ENCODE results near the gene MTSS2. TPM values are rescaled to one million over a fixed set of nuclear protein-coding genes. Genes with fewer than 3 reads are reported as not detected.

The MTSS2 gene
- total and polyA plus RNA-seq, 12 donors, result 11.6 to 145 (median 73.9) TPM

- no peak for DNase-seq
- Histone ChIP-seq H3K36me3 (replicated peaks in 1 of 2) (no peaks in the 10 kb centered on the region), H3K9me3 (replicated peaks in 1 of 3) (no peaks in the 10 kb centered on the region), H3K27ac (no peak overlapping the region), H3K27me3 (no peaks in the 10 kb centered on the region), H3K4me3 (no peak overlapping the region), H3K4me1 (replicated peaks in 1 of 2) (peaks cover 0 to 22% of the 10 kb centered on the region in 2 donors)
- WGBS, 4 donors, result 77 to 86% (median 78%) methylated on average over 4 of the region's 4 CpGs
- TF ChIP-seq POLR2A (IDR thresholded peaks at IDR 0.05) (no peak), CTCF (IDR thresholded peaks at IDR 0.05) (no peak)
- intact Hi-C loops (cut with DNase I), result loop anchor here (5.0 to 10.0 kb wide), 3 partner anchors 115 to 283 kb away; no protein-coding TSS in a partner anchor
These were observed 35.6 kb downstream of the MTSS2 start for GRCh38 chr16:70650216-70650615.

- Histone ChIP-seq H3K9me3 (replicated peaks in 1 of 3) (no peaks in the 10 kb centered on the region), H3K27me3 (no peaks in the 10 kb centered on the region), H3K27ac (no peak overlapping the region), H3K4me3 (no peak overlapping the region), H3K36me3 (replicated peaks in 1 of 2) (no peaks in the 10 kb centered on the region), H3K4me1 (replicated peaks in 1 of 2) (peaks cover 0 to 22% of the 10 kb centered on the region in 2 donors)
- DNase-seq, result no peak
- WGBS, 4 donors, result 85 to 93% (median 90%) methylated on average over 7 of the region's 7 CpGs
- TF ChIP-seq POLR2A (IDR thresholded peaks at IDR 0.05) (no peak), CTCF (IDR thresholded peaks at IDR 0.05) (no peak)
- intact Hi-C loops (cut with DNase I), result loop anchor here in 1 of 2 donors (10.0 kb wide), 1 partner anchor 284 kb away; no protein-coding TSS in a partner anchor
These were observed 36.6 kb downstream of the MTSS2 start for GRCh38 chr16:70649300-70649699.

- H3K9me3 ChIP-seq (replicated peaks in 1 of 3), result no peaks in the 10 kb centered on the region
- intact Hi-C loops (cut with DNase I), result loop anchor here in 1 of 2 donors (10.0 kb wide), 1 partner anchor 284 kb away; no protein-coding TSS in a partner anchor
- H3K27me3 ChIP-seq, result no peaks in the 10 kb centered on the region
- no peaks in the 10 kb centered on the region for H3K36me3 ChIP-seq (replicated peaks in 1 of 2)
- peaks cover 0 to 15% of the 10 kb centered on the region in 2 donors for H3K4me1 ChIP-seq (replicated peaks in 1 of 2)
- 87 to 94% (median 90%) methylated on average over 6 of the region's 6 CpGs for WGBS, 4 donors
- H3K4me3 ChIP-seq, result no peak overlapping the region
- H3K27ac ChIP-seq, result no peak overlapping the region
- TF ChIP-seq CTCF (IDR thresholded peaks at IDR 0.05) (no peak), POLR2A (IDR thresholded peaks at IDR 0.05) (no peak)
- DNase-seq, result no peak
These were observed 37.2 kb downstream of the MTSS2 start for GRCh38 chr16:70648606-70649005.

- DNase-seq, result no peak
- H3K4me1 ChIP-seq (replicated peaks in 1 of 2), result peaks cover 0 to 15% of the 10 kb centered on the region in 2 donors
- WGBS, 4 donors, result 80 to 88% (median 84%) methylated on average over 15 of the region's 15 CpGs
- H3K4me3 ChIP-seq, result no peak overlapping the region
- H3K27me3 ChIP-seq, result no peaks in the 10 kb centered on the region
- TF ChIP-seq CTCF (IDR thresholded peaks at IDR 0.05) (no peak), POLR2A (IDR thresholded peaks at IDR 0.05) (no peak)
- no peaks in the 10 kb centered on the region for H3K36me3 ChIP-seq (replicated peaks in 1 of 2)
- no peaks in the 10 kb centered on the region for H3K9me3 ChIP-seq (replicated peaks in 1 of 3)
- intact Hi-C loops (cut with DNase I), result loop anchor here in 1 of 2 donors (10.0 kb wide), 1 partner anchor 283 kb away; no protein-coding TSS in a partner anchor
- H3K27ac ChIP-seq, result peak overlapping the region in 2 of 5 donors; percentile 80 to 83
These were observed 38.2 kb downstream of the MTSS2 start for GRCh38 chr16:70647441-70648359.

Data from adrenal gland (tissue), 12 donors.